DND-41 (cell line): ENCODE measurements around the gene RIC8A.

Experiments
- CTCF ChIP-seq: IDR thresholded peaks from 2 replicates; pipeline ENCODE4 v1.5.1; 2012; ENCODE audit warnings: borderline replicate concordance, low read length, moderate library complexity, mild to moderate bottlenecking; ENCODE audit not compliant: poor library complexity, severe bottlenecking; ENCODE audit errors: extremely low read depth
- EZH2 ChIP-seq: IDR thresholded peaks from 3 replicates; pipeline ENCODE4 v1.6.1; 2012; ENCODE audit warnings: borderline replicate concordance, low read depth, mild to moderate bottlenecking, moderate library complexity, low read length, inconsistent platforms; ENCODE audit not compliant: severe bottlenecking

- TF ChIP-seq CTCF (no peak), EZH2 (no peak)
Measured at GRCh38 chr11:235609-235996, 28.1 kb downstream of the RIC8A start.
